Esophagus muscularis mucosa (tissue), 3 donors: ENCODE measurements around the gene FAM118B.

Experiments used
- POLR2A ChIP-seq: fragments of 450-650 bp; IDR thresholded peaks from one replicate; pipeline ENCODE4 v1.6.1; 2017; ENCODE audit warnings: antibody characterized with exemption, moderate library complexity, mild to moderate bottlenecking, low read depth
- POLR2AphosphoS5 ChIP-seq, 2 donors: sonication (generic); formaldehyde crosslinking; IDR thresholded peaks; one replicate each; pipeline ENCODE4 v1.6.1; 2017; ENCODE audit warnings: antibody characterized with exemption in 2 of 2
- TF ChIP-seq, protein P1 (sequence below), 3 experiments: fragments of 200-600 bp in 2 of 3; fragments of 450-650 bp in 1 of 3; sonication (generic) in 2 of 3; IDR thresholded peaks; one replicate each; pipeline ENCODE4 v1.5.1; 2017 to 2019; ENCODE audit warnings: antibody characterized with exemption in 3 of 3, mild to moderate bottlenecking in 2 of 3, moderate library complexity in 1 of 3

DNA sequence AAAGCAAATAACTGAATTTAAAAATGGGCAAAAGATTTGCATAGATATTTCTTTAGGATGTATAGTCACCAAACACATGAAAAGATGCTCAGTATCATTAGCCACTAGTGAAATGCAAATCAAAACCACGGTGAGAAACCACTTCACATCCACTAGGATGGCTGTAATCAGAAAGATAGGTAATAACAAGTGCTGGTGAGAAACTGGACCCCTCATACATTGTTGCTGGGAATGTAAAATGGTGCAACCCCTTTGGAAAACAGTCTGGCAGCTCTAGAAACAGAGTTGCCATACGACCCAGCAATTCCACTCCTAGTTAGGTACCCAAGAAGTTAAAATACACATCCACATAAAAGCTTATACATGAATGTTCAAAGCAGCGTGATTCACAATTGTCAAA, 16.5 kb upstream of the FAM118B start:
- TF ChIP-seq, protein P1, sequence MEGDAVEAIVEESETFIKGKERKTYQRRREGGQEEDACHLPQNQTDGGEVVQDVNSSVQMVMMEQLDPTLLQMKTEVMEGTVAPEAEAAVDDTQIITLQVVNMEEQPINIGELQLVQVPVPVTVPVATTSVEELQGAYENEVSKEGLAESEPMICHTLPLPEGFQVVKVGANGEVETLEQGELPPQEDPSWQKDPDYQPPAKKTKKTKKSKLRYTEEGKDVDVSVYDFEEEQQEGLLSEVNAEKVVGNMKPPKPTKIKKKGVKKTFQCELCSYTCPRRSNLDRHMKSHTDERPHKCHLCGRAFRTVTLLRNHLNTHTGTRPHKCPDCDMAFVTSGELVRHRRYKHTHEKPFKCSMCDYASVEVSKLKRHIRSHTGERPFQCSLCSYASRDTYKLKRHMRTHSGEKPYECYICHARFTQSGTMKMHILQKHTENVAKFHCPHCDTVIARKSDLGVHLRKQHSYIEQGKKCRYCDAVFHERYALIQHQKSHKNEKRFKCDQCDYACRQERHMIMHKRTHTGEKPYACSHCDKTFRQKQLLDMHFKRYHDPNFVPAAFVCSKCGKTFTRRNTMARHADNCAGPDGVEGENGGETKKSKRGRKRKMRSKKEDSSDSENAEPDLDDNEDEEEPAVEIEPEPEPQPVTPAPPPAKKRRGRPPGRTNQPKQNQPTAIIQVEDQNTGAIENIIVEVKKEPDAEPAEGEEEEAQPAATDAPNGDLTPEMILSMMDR (IDR thresholded peaks at IDR 0.05): no peak
- TF ChIP-seq POLR2A (no peak), POLR2AphosphoS5 (IDR thresholded peaks at IDR 0.05) (no peak)
